ENCODE measurements around the gene RRBP1.

RRBP1 gene

DNA sequence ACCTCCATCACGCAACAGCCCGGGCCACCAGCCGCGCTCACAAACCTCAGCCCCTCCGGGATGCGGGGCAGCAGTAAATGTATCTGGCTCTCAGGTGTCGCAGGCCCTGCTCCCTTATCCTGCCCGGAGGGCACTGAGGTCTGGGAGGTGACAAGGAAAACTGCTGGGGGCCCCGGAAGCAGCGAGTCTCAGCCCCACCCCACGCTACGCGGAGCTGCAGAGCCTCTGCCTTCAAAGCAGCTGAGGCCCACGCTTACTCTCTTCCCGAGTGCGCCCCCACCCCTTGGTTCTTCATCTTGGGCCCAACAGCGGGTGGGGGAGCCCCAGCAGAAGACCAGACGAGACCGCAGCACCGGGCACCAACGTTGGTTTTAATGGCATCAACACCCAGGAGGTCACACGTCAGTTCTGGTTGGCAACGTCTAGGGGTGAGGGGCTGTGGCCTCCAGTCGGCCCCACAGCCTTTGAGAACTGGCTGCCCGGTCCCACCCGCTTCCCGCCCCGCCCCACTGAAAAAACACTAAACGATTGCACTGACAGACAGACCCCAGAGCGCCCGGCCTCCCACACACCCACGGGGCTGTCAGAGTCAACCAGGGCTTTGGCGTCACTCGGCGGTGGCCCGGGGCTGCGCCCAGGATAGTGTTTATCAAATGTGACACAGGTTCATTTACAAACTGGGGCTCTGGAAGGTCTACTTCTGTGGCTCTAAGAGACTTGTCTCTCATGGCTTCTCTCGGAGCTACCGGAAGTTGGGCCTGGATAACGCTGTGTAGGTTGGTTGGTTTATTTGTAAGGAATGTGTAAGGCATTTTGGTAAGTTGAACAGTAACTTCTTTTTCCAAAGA lies 68.5 kb downstream of the RRBP1 start:
- in situ Hi-C loops (cut with MboI; ENCODE audit: low sequenced_read_pairs): no loop called here

DNA sequence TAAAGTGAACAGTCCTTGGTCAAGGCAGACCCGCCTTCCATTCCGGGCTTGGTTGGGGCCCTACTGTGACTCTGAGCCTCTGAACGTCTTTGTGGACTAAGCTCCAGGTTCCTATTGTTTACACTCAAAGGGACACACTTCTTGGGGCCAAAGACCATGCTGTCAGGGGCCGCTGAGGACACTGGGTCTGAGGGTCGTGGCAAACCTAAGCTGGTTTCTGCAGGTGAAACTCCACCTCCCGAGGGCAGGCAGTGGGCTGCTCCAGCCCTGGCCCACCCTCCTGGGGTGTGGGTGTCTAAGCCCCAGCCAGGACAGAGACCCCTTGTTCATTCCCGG lies 69.1 kb downstream of the RRBP1 start:
- in situ Hi-C loops (cut with MboI; ENCODE audit: low sequenced_read_pairs): no loop called here

DNA sequence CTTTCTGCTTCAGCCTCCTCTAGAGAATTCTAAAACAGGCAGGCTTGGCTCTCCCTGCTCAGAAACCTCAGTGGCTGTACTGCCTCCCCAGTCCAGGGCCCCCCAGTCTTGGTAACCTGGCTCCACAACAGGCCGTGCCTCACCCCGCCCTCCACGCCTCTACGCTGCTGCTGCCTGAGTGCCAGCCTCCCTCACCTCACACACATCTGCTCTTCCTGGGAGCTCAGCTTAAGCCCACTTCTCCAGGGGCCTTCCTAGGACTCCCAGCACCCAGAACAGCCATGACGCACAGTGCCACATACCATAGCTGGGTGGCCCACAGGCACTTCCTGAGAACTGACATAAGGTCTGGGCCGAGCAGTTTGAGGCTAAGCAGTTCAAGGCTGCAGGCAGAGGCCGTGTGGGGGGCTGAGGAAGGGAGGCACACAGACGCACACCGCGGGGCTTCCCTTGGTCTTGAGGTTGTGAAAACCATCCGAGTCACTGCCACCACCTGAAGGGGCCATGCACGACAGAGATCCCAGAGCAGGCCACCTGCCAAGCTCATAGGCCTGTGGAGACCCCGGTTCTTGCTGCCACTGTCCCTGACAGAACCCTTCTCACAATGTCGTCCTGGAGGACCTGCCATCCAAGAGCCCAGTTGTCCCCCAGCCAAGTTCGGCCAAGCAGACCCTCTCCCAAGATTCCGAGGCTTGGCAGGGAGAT lies 69.6 kb downstream of the RRBP1 start:
- in situ Hi-C loops (cut with MboI; ENCODE audit: low sequenced_read_pairs): no loop called here

DNA sequence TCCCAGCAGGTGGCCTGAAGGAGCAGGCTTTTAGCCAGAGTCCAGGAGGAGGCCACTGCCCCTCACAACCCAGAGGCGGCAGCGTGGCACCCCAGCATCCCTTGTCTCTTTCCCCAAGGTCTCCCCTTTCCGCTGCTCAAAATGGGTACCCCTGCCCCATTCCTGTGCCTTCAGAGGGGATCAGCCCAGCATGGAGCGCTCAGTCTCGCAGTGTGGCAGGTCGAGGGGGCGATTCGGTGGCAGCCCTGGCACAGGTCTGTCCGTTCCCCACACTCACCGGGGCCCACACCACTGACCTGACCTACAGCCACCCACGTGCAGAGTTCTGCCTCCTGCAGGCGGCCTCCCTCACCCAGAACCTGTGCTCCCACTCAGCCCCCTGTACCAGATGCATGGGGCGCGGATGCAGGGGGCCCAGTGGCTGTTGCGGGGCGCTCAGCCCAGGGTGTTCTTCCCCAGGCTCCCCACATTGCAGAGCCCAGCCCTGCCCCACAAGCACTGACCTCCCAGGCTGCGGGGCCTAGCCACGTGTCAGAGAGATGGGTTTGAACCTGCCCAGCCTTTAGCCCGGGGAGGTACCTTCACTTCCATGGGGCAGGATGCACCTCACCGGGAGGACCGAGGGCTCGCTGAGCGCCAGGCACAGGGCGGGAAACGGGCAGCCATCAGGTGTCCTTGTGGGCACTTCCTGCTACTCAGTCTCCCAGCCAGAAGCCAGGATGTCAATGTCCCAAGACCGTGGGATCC lies 70.3 kb downstream of the RRBP1 start:
- in situ Hi-C loops (cut with MboI; ENCODE audit: low sequenced_read_pairs): no loop called here

DNA sequence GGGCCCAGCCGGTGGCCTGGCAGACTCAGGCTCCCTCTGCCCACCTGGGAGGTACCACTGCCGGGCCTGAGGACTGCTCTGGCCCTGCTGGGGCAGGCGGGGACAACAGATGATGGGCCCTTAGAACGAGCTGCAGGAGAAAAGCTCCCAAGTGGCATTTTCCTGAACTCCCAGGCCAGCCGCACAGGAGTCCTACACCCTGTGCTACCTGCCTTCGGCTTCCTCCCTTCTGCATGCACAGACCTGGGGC lies 70.8 kb downstream of the RRBP1 start:
- in situ Hi-C loops (cut with MboI; ENCODE audit: low sequenced_read_pairs): no loop called here

DNA sequence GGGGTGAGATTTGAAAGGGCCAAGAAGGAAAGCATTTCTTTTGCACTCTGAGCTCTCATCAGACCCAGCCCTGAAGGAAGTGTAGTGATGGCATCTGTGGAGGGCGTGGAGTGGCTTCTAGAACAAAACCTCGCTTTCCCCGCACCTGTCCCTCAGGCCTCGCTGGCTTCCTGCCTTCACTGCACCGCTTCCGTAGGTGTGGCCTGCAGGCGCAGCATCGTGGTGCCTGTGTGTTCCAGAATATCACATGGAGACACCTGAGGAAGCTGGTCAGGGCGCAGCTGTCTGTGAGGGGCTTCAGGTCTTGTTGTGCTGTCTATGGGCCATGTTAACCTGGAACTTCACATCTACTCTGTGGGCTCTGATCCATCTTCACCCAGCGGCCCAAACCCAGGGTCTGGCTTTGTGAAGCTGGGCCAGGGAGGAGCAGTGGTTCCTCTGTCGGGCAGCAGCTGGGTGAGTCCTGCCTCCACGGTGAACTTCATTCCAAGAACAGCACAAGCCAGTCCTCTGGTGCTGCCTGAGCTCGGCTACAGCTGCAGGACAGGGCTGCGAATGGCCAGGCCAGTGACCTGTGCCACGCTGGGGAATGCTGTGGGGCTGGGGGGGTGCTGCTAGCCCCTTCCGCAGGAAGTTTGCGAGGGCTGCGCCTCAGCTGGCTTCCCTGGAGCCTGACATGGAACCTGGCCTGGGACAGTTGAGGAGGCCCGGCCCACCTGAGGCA lies 71.3 kb downstream of the RRBP1 start:
- in situ Hi-C loops (cut with MboI; ENCODE audit: low sequenced_read_pairs): no loop called here

DNA sequence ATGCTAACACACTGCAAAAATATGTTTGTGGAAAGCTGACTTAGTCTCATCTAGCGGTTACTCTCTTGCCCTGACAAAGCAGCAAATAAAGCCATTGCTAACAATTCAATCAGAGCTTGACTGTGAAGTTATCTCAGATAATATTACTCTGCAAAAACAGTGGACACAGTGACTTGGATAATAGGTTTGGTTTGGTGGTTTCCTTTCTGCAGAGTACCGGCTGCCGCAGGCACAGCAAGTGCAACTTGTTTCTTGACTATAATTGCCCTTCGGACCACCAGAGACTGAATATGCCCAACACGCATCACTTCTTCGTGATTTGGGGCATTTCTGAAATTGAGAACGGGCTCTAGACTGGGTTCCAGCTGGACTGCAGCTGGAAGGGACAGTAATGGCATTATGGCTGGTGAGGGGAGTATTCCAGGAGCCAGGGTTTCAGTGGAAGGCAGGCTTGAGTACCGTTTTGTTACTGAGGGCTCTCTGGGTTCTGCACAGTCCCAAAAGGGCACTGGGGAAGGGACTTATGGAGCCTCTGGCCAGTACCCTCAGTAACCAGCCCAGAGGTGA lies 72.1 kb downstream of the RRBP1 start:
- in situ Hi-C loops (cut with MboI; ENCODE audit: low sequenced_read_pairs): no loop called here

DNA sequence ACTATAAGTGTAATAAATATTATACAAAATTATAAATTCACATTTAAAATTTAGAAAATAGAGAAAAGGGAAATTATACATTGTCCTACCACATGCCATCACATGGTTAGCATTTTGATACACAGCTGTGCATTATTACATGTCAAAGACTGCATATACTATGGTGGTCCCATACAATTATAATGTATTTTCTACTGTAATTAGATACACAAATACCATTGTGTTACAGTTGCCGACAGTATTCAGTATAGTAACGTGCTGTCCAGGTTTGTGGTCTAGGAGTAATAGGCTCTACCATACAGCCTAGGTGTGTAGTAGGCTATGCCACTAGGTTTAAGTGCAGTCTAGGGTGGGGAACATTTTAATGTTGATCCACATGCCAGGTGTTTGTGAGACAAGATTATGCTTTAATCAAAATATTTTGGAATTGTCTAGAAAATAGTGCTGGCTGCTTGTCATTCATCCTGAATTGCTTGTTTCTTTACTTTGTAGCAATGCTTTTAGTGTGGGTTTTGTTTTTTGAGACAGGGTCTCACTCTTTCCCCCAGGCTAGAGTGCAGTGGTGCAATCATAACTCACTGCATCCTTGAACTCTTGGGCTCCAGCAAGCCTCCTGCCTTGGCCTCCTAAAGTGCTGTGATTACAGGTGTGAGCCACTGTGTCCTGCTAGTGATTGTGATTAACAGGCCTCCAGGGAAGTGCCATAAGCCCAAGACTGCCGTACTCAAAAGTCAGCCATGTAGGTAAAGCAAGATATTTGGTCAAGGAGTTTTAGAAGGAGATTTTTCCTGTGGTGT lies 73.1 kb downstream of the RRBP1 start:
- in situ Hi-C loops (cut with MboI; ENCODE audit: low sequenced_read_pairs): no loop called here

DNA sequence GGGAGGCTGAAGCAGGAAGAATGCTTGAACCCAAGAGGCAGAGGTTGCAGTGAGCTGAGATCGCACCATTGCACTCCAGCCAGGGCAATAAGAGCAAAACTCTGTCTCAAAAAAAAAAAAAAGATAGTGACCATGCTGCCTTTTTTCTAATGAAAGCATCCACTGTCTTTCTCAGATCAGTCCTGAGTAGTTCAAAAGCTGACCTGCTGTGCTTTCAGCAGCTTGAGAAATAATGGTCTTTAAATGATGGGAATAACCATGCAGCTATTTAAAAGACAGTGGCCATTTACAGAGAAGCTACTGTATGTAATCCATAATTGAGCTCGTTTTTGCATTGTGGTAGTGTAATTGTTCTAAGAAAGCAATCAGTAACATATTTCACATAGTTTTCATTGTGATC lies 76.0 kb downstream of the RRBP1 start:
- in situ Hi-C loops (cut with MboI; ENCODE audit: low sequenced_read_pairs): no loop called here

DNA sequence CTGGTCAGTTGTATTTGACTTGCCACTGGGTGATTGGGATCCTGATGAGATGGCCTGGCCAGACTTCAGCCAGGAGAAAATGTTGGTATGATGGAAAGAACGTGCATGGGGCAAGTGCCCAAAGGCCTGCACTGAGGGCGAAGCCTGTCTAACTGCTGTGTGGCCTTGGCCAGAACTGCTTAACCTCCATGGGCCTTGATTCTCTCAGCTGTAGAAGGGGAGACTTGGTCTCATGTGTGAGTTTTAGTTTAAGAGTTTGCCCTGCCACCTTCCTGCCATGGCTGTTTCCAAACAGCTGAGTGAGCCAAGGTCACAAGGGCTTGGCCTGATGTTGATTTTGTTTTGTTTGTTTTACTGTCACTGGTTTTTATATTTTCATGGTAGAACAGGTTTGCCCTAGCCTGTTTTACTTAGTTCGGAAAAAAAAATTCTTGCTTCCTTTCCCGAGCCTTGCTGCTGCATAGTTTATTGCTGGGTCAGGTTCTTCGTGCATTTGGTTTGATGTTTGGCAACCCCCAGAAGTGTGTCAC lies 76.8 kb downstream of the RRBP1 start:
- in situ Hi-C loops (cut with MboI; ENCODE audit: low sequenced_read_pairs): no loop called here

DNA sequence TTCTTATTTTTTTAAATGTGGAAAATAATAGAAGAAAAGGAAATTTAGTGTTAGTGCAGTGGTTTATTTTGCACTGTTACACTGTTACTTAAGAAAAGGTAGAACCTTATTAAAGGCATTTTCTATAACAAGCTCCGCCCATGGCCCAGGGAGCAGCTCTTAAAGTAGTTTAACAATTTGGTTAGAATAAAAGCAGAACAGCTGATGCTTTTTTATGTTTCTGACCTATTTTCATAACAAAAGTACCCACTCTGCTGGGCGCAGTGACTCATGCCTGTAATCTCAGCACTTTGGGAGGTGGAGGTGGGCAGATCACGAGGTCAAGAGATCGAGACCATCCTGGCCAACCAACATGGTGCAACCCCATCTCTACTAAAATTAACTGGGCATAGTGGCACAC lies 79.5 kb downstream of the RRBP1 start:
- in situ Hi-C loops (cut with MboI; ENCODE audit: low sequenced_read_pairs): no loop called here

DNA sequence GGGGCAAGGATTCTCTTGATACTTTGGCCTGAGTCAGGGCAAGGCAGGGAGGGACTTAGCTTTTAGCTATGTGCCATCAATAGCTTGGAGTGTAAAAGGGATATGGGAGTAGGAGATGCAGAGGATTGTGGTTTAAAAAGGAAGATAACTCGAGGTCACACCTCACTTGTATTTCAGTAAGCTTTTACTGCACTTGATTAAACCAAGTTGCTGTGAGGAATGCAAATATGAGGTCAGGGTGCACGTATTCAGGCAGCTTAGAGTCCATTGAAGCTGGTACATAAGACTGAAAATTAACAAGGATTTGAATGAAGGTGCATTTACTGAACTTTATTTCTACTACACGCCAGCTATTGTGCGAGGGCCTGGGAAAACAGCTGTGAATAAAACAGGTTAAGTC lies 80.1 kb downstream of the RRBP1 start:
- in situ Hi-C loops (cut with MboI; ENCODE audit: low sequenced_read_pairs): no loop called here

DNA sequence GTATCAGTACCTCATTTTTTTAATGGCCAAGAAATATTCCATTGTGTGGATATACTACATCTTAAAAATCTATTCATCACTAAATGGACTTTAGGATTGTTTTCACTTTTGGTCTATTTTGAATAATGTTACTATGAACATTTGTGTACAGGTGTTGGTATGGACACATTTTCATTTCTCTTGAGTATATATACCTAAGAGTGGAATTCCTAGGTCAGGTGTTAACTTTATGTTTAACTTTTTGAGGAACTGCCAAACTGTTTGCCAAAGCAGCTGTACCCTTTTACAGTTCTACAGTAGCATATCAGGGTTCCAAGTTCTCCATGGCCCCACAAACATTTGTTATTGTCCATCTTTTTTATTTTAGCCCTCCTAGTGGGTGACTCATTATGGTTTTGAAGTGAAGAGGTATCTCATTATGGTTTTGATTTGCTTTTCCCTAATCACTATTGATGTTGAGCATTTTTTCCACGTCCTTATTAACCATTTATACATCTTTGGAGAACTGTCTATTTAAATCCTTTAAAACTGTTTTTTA lies 84.0 kb downstream of the RRBP1 start:
- in situ Hi-C loops (cut with MboI; ENCODE audit: low sequenced_read_pairs): no loop called here

DNA sequence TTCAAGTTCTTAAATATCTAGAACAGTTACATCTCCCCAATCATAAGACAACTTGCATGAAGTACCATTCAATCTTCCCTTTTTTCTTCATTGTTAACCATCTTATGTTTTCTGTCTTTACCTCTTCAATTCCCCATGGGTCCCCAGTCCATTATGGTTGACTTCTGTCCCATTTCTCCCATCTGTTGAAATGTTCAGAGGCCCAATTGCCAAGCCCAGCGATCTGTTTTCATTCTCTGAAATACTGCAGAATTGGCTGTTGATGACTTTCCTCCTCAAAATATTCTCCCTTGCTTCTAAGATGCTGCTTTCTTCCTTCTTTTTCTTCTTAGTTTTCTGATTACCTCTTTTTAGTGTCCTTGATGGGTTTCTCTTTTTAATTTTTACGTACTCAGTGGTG lies 86.2 kb downstream of the RRBP1 start:
- in situ Hi-C loops (cut with MboI; ENCODE audit: low sequenced_read_pairs): no loop called here

DNA sequence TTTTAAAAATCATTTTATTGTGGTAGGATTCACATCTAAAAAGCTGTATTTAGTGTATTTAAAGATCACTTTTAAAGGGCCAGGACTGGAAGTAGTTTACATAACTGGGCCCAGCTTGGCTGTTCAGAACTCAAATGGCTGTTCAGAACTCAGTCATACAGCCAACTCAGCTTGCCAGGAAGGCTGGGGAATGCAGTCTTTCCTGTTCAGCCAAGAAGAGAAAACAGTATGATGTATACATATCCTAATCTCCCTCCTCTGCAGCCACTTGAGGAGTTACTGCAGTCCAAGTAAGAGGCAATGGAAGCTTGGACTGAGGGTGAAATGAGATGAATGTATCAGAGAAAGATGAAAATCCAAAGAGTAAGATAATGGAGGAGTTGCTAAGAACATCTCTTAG lies 87.6 kb downstream of the RRBP1 start:
- in situ Hi-C loops (cut with MboI; ENCODE audit: low sequenced_read_pairs): no loop called here

DNA sequence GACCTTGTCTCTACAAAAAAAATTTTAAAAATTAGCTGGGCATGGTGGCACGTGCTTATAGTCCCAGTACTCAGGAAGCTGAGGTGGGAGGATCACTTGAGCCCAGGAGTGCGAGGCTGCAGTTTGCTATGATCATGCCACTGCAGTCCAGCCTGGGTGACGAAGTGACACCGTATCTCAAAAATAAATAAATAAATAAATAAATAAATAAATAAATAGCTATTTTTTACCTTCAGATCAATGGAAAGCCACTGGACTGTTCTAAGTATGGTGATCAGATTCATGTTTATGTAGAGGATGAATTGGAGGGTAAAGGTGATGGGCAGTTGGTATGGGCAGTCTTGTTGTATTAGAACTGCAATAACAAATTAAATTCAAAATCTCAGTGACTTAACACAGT lies 88.1 kb downstream of the RRBP1 start:
- in situ Hi-C loops (cut with MboI; ENCODE audit: low sequenced_read_pairs): no loop called here

DNA sequence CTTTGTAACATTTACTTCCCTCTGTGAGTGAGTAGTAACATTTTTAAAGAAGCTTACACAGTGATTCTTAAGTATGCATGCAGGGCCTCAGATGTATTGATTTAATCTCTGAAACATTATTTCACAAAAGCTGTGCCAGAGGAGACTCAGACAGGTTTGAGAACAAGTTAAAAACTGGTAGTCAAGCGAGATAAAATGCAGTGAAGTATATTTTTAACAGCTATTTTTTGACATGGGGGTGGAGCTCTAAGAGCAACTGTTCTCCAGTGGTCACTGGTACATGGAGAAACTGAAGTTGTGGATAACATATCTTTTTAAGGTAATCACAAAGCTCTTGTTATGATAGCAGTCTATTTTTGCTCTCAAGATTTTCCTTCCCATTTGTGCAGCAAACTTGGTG lies 91.8 kb downstream of the RRBP1 start:
- in situ Hi-C loops (cut with MboI; ENCODE audit: low sequenced_read_pairs): no loop called here

DNA sequence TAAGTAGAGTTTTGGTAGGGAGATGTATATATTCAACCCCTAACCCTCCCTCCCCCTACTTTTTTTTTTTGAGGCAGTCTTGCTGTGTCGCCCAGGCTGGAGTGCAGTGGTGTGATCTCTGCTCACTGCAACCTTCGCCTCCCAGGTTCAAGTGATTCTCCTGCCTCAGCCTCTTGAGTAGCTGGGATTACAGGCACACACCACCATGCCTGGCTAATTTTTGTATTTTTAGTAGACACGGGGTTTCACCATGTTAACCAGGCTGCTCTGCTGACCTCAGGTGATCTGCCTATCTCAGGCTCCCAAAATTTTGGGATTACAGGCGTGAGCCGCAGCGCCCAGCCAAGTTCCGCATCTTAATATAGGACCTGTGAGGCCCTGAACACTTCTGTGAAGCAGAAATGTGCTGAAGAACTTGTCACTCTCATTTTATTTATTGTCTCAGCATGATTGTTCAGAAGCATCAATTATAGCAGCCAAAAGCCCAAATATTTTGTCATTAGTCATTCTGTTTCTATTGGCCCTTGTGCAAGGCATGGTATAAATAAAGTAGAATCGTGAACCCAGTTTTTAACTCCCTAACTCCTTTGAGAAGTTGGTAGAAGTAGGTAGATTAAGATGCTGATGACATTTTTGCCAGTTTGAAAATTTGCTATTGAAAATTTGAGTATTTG lies 92.7 kb downstream of the RRBP1 start:
- in situ Hi-C loops (cut with MboI; ENCODE audit: low sequenced_read_pairs): no loop called here

DNA sequence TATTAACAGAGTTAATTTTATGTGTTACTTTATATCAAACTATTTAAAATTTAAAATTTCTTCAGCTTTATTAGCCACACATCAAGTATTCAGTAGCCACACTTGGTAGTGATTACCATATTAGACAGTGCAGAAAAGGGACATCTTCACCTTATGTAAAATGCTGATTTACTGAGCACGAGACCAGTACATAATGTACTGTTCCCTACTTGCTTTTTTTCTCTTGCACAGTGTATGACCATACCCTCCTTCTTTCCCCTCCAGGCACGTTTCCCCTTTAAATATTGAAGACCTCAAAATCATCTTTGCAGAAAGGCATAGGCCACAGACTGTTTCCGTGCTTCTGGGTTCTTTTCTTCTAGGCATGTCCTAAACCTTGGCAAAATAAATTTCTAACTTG lies 94.2 kb downstream of the RRBP1 start:
- in situ Hi-C loops (cut with MboI; ENCODE audit: low sequenced_read_pairs): no loop called here
